HG02973 (cell line): Measurements from ENCODE around the gene NGB.
"Not testable (repeated sequence)": the region's sequence is repeated elsewhere in the genome, so short reads cannot be mapped to it uniquely, and the experiment has no call there.

Experiments
- ATAC-seq: cut with Tn5 transposase; IDR thresholded peaks from one replicate; pipeline ENCODE4 v1.9.1; 2021; ENCODE audit warnings: moderate library complexity; ENCODE audit not compliant: unreplicated experiment

Gene NGB, protein sequence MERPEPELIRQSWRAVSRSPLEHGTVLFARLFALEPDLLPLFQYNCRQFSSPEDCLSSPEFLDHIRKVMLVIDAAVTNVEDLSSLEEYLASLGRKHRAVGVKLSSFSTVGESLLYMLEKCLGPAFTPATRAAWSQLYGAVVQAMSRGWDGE

DNA sequence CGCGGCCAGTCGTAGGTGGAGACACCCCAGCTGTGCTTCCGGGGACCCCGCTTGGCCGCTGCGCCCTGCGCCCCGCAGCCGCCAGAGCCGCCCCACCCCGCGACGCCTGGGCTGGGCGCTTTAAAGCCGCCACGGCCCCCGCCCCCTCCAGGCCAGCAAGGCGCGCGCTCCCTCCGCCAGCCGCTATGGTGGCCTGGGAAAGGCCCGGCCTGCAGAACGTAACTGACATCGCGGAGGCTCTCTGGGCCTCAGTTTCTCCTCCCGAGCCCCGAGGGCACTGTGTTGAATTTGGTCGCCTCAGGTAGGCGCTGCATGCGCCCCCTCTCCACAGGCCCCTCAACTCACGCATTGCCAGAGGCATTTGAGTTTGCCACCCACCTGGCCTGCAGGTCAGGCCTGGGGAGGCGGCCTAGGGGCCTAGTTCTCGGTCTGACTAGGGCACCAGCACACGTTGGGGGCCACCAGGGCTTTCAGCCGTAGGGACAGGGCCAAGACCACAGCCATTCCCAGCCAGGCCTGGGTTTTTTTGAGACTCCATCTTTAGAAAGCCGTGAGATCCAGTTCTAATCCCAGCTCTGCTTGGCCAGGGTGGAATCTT lies at the start of gene NGB:
TSS of gene NGB (minus strand) at position 94 of the 598 bp plus-strand sequence. CDS start 269 bp downstream, outside the sequence.
- no peak for ATAC-seq

DNA sequence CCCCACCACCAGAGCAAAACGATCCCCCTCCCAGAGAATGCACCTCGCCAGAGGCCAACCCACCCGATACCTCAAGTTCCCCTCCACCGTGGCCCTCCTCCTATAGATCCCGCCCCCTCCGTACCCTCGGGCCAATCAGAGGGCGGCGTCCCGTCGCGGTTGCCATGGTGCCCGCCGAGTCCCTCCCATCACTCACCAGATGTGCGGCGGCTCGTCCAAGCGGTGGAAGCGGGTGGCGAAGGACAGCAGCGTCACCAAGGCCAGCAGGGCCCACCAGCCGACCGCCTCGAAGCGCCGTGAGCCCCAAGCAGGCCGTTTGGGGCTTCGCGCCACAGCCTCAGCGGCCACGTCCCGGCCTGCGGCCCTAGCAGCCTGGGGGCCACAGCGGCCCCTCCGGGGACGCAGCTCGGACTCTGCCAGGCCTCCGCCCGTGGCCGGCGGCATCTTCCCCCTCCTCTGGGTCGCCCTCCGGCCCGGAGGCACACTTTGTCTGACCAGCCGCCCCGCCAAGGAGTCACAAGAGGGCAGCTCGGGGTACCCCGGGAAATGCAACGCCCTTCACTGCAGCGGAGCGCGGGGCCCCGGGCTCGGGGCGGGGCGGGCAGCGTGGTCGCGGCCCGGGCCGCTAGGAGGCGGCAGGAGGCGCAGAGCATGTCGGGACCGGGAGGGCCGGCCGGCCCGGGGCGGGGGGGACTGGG lies 49.4 kb upstream of the NGB start, which contains the start of gene POMT2:
TSS of gene POMT2 (minus strand) at position 646 of the 698 bp plus-strand sequence. CDS start at position 444, 202 bp downstream.
- ATAC-seq, result peak; percentile 65

DNA sequence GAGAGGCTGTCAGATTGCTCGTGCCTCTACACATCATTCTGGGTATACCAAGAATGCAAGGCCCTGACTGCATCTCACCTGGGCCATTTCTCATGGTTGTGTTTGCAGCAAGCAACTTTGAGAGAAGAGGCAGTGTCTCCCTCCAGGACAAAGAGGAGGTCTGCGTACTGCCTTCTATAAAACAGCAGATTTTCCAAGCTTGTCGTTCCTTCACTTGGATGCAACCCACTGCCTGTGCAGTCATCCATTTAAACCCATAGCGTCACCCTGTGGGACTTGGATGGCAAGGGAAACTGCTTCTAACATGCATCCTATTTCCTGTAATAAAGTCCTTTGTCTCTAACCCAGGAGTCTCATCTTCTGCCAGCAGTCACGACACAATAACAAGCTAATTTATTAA lies 48.4 kb upstream of the NGB start:
- ATAC-seq, result no peak

DNA sequence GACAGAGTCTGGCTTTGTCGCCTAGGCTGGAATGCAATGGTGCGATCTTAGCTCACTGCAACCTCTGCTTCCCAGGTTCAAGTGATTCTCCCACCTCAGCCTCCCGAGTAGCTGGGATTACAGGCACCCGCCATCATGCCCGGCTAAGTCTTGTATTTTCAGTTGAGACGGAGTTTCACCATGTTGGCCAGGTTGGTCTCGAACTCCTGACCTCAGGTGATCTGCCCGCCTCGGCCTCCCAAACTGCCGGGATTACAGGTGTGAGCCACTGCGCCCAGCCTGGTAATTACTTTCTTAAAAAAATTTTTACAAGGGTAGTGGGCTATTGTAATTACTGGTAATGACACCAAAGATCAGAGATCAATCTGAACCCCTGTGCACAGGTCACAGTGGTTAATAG lies 47.8 kb upstream of the NGB start:
- ATAC-seq, result not testable (repeated sequence)

DNA sequence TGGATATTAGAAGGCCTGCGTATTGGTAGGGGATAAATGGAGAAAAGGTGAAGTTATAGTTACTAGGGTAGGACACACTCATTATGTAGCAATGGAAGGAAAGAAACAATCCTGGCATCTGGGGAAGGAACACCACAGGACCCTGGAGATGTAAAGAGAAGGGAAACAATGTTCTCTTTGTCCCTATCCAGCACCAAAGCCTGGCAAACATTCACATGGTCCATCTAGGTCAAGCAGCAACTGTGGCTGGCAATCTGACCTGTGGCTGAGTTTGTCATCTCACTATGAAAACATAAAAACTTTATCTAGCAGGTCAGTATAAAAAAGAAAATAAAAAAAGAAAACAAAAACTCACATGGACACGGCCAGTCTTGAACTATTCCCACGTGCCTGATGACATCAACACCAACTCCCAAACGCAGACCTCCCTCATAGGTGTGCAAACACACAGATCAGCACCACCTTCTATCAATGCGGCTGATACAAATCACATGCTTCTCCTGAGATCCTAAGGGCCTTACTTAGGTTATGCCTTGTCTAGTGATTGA lies 47.1 kb upstream of the NGB start:
- no peak for ATAC-seq

DNA sequence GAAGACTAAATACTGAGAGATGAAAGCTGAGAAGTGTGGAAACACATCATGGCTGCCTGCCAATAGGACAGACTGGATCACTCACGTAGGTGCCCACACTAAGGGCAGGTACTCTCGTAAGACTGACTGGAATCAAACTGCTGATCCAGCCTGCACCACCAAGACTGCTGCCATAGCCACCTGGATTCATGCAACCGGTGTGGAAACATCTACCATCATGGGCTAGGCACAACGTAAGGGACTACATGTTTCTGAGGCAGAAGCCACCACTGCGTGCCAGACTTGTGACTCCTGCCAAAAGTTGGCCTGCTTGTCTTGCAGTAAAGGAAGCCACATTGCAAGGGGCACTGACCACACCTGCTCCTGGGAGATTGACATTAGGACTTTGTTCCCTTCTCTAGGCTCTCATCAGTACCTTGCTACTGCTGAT lies 45.9 kb upstream of the NGB start:
- no peak for ATAC-seq

DNA sequence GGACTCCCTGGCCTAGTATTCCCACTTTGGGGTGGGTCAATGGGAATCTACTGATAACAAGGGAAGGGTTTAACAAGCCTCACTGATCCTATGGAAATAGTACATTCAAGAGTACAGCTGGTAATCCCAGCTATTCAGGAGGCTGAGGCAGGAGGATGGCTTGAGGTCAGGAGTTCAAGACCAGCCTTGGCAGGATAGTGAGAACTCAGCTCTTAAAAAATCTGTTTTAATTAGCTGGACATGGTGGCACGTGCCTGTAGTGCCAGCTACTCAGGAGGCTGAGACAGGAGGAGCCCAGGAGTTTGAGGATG lies 45.1 kb upstream of the NGB start:
- ATAC-seq, result no peak

DNA sequence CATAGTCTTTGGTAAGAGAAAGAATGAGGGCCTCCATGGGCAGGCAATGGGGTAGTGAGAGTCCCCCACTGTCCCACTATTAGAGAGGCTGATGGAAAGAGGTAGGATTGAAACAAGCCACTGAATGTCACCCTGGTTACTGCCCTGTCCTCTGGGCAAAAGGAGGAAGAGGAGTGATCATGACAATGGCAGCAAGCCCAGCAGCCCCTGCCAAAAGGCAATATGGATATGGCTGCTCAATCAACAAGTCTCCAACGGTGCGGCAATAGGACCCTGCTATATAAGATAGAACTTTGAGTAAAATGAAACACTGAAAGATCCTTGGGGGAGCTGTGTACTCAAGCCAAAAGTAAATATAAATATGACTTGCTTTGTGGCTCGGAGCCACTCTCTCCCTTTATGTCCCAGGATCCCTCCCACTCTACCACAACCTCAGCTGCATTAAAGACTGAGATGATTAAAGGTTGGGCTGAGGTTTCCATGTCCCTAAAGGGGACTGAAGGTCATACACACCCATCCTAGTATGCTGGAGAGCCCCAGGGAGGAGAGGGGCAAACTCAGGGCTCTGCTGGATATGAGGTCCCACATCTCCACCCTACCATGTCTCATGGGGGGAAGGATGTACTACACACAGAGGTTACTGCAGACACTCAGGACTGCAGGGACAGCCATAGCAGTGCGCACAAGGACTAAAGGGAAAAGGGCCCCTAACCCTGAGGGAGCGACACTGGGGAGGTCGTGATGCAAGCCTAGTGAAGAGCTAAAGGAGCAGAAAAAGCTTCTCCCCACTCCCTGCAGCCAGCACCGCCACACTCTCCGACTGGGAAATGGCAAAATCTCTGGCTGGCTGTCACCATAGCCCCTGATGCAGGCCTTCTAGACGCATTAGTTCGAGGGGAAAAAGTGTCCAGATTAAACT lies 43.8 kb upstream of the NGB start:
- ATAC-seq, result no peak

DNA sequence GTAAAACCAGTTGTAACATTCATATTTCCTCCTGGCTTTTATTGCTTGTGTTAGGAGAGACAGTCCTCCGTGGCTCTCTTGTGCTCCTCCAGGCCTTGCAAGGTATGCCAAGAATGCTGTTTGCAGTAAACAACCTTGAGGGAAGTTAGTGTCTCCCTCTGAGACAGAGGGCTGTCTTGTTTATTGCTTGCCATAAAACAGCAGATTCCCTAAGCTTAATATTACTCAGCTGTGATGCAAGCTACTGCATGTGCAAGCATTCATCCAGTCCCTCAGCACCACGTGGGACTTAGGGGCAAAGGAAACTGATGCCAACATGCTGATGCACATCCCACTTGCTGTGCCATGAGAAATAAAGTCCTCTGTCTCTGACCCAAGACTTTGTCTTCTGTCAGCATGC lies 43.0 kb upstream of the NGB start:
- ATAC-seq, result no peak

DNA sequence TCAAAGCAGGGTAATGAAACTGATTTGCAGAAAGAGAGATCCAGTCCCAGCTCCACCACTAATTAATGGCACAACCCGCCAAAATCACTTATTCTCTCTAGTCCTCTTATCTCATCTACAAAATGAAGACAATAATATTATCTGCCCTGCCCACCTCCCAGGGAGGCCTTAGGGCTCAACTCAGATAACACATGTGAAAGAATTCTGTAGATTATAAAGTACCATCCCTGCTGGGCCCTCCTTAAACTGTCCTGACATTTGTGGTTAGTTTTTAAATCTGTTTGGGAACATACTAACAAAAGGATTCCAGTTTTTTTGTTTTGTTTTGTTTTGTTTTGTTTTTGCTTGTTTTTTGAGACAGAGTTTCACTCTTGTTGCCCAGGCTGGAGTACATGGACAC lies 42.4 kb upstream of the NGB start:
- no peak for ATAC-seq

DNA sequence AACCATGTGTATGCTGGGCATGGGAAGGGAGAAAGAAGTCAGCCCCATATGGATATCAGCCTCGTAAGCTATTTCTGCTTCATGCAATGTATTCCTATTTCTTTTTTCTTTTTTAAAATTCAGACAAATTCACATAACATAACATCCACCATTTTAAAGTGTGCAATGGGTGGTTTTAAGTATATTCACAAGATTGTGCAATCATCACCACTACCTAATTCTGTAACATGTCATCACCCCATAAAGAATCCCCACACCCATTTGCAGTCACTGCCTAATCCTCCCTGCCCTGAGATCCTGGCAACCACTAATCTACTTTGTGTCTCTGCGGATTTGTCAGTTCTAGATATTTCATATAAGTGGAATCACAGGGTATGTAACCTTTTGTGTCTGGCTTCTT lies 40.2 kb upstream of the NGB start:
- no peak for ATAC-seq

DNA sequence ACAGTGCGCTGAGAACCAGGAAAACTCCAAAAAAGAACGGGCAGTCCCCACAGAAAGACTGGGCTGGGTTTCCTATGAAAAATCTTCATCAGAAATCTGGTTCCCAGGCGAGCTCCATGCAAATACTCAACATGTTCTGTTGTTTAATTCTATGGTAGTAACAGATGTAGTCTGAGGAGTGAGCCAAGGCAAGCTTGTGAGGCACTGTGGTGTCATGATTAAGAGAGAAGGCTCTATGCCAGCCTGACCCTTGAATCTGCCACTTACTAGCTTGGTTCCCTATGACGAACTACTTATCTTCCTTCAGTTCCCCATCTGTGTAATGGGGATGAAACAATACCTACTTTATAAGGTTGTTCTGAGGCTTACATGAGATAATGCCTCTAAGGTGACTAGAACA lies 39.0 kb upstream of the NGB start:
- no peak for ATAC-seq

DNA sequence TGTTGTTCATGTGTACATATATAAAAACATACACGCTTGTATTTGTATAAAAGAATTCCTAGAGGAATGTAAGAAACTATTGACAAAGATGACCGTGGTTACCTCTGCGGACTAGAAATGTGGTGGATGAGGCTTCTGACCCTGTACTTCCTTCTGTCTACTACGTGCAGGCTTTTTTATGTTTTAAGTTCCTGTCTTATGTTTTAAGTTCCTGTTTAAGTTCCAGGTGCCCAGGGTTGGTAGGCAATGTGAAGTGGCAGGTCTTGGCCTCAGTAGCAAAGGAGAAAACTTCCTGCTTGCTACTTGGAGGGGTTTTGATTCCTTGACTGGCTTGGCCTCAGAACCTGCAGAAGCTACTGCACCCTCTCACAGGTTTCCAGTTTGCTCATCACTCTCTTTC lies 38.1 kb upstream of the NGB start:
- no peak for ATAC-seq

DNA sequence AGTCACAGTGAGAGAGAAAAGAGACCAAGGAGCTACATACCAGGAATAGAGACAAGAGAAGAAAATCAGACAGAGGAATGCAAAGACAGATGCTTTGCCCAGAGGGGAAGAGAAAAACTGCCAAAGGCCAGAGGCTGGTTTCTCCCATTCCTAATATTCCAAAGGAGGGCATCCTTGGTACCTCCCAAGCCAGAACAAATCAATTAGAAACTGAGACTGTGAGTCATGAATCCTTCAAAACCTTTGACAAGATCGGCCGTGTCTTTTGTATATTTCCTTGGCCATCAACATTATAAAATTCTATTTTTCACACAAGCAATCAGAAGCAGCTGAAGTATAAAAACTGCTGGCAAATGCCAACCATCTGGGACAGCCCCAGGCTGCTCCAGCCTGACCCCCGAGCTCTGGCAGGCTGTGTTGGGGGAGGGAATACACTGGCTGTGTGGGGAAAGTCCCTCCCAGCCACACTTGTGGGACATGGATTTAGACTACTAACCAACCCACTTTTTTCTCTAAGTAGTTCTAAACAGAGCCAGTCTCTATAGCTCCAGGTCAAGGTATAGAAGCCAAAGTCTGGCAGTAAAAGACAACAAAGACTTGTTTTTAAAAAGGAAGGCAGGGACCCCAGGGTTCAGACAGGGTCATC lies 36.0 kb upstream of the NGB start:
- no peak for ATAC-seq

DNA sequence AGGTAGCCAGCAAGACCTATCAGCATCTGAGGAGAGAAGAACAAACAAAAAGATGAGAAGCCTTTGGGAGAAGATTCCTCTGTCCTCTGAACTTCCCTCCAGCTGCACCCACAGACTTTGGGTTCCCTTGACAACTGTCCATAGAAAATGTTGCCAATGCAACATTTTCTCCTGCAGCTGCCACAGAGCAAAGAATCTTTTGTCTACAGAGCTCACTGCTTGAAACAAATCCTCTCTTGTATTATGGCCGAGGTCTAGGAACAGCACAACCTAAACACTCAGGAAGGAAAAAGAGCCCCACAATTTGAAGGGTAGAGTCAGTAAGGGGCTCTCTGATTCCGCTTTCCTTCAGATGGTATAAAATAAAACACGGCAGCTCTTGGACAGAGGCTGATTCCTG lies 35.4 kb upstream of the NGB start:
- ATAC-seq, result no peak

DNA sequence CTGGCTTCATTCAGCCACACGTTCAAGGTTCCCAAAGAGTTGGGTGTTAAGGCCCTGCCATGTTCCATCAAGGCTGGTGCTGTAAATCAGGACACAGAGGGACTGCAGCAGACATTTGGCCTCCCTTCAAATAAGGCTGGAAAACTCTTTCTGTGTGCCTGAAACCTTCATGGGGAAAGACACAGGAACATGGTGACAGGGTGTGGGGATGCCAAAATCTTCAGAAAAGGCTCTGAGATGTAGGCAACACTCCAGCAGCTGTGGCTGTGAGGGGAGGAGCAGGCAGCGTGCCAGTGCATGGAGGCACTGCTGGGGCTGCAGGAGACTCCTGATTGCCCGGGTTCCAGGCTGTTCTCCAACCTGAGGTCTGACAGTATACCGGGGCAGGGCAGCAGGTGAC lies 34.7 kb upstream of the NGB start:
- no peak for ATAC-seq

DNA sequence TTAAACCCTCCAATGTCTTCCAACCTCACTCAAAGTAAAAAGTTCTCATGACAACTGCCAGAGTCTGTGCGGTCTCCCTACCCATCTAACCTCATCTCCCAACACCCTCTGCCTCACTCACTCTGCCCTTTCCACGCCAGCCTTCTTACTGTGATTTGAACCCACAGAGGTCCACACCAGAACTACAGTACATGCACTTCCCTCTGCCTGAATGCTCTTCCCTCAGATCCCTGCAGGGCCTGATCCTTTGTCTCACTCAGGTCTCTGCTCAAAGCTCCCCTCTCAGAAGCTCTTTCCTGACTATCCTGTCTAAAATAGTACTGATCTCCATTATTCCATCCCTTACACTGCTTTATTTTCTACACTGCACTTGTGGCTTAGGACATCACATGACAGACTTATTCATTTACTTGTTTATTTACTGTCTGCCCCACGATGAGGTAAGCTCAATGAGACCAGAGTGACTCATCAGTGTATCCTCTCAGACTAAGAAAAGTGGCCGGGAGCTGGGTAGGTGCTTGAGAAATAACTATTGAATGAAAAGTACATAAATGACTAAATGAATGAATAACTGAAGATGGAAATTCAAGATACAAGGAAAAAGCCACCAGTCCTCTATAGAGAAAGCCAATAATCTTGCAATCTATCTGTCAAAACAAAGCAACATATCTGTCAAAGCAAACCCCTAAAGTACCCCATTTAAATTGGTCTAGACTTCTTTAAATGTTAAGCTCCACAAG lies 32.6 kb upstream of the NGB start:
- no peak for ATAC-seq

DNA sequence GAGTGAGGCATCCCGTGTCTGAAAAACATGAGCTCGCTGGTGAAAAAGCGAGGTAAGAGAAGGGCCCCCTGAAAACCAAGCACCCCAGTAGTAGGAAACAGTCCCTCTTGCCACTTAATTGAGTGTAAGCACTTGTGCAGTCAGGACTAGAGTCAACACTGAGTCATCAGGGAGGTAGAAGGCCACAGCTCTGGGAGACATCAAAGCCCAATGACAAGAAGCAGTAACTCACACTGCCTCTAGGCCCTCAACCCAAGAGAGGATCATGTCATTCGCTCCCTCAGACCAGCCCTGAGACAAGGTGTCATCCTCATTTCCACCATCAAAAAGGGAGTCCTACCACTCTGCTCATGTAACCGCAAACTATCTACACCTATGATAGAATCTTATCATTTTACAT lies 31.9 kb upstream of the NGB start:
- ATAC-seq, result no peak

DNA sequence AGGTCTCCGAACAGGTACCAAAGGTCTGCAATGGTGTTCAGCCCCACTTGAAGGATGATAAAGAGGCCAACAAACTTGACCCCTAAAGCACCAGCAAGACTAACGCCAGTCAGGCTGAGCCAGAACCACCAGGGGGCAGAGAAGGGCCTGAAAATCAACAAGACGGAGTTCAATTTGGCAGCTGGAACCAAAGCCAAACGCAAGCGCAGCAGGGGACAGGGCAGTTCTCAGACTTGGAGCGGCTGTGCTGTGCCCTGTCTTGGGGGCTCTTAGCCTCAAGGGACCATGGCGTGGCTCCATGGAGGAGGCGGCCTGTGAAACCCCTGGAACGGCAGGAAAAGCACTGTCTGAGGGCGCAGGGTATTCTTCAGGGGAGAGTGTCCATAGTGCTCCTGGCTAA lies 30.1 kb upstream of the NGB start:
- no peak for ATAC-seq

DNA sequence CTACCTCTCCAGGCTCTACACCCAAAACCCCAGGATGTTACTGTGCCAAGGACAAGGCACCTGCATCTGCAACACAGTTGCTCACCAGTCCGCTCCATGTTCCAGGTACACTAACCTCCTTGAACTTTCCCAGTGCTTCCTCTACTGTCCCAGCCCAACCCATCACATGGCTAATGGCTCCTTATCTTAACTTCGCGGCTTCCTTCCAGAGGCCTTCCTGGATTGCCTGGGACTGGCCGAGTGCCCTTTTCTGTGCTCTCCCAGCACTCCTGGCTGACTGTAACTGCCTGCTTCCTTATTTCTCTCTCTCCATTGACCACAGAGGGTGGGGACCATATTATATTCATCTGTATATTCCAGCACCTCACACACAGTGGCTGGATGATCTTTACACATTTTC lies 28.8 kb upstream of the NGB start:
- no peak for ATAC-seq
